GM23248 (cell line): ENCODE measurements around the gene ENTPD5.

ENCODE experiments used
- EZH2 ChIP-seq: fragments of 200-600 bp; sonication (generic); IDR thresholded peaks from 2 replicates; pipeline ENCODE4 v1.6.1; 2018; ENCODE audit warnings: antibody characterized with exemption, mild to moderate bottlenecking; ENCODE audit not compliant: insufficient read depth, poor library complexity, severe bottlenecking
- EZH2phosphoT487 ChIP-seq: fragments of 200-600 bp; sonication (generic); IDR thresholded peaks from 2 replicates; pipeline ENCODE4 v1.6.1; 2018; ENCODE audit warnings: antibody characterized with exemption, moderate library complexity, mild to moderate bottlenecking, low read depth; ENCODE audit not compliant: insufficient read depth

GRCh38 chr14:74048281-74048680 is 29.2 kb upstream of the ENTPD5 start:
- TF ChIP-seq EZH2 (no peak), EZH2phosphoT487 (no peak)
